Stimulated activated naive CD8-positive, alpha-beta T cell treated with anti-CD3 and anti-CD28 coated beads, Interleukin-15, Interleukin-2, amounts not matched to agents 100 U/mL and 50 U/mL, for 24 hours (primary cell): ENCODE results near the gene KAT7.

Experiments used
- ATAC-seq: fragments of 150-1000 bp; cut with Tn5 transposase; one replicate; pipeline ENCODE4 v1.10.0; 2021
- DNase-seq: peaks from one replicate; pipeline ENCODE4 v3.0.0; 2021

The KAT7 gene

GRCh38 chr17:49842371-49842770 is 53.9 kb downstream of the KAT7 start:
- no peak for DNase-seq
- ATAC-seq: no peak

- ATAC-seq: no peak
- no peak for DNase-seq
These were observed 54.4 kb downstream of the KAT7 start for GRCh38 chr17:49842846-49843245.

- ATAC-seq (no peak), DNase-seq (peak; percentile 50)
These were observed 55.4 kb downstream of the KAT7 start for GRCh38 chr17:49843774-49844350.

GRCh38 chr17:49845321-49845720 is 56.8 kb downstream of the KAT7 start:
- ATAC-seq: no peak
- no peak for DNase-seq

GRCh38 chr17:49846938-49847712 is 58.6 kb downstream of the KAT7 start:
- ATAC-seq: no peak
- DNase-seq: no peak

GRCh38 chr17:49848019-49848473 is 59.6 kb downstream of the KAT7 start, which contains the start of gene TAC4:
Gene TAC4, minus strand, starts transcription at chr17:49848069. Its CDS starts 52 bp downstream, at chr17:49848017.
- ATAC-seq: no peak
- DNase-seq: no peak

GRCh38 chr17:49848739-49849138 is 60.3 kb downstream of the KAT7 start:
- DNase-seq (no peak), ATAC-seq (no peak)

- DNase-seq (no peak), ATAC-seq (no peak)
These were observed 61.7 kb downstream of the KAT7 start for GRCh38 chr17:49850218-49850610.

- DNase-seq: peak; percentile 26
- no peak for ATAC-seq
These were observed 62.4 kb downstream of the KAT7 start for GRCh38 chr17:49850772-49851386.

- DNase-seq (peak; percentile 84), ATAC-seq (peak; percentile 51)
These were observed 63.2 kb downstream of the KAT7 start for GRCh38 chr17:49851387-49852291.

GRCh38 chr17:49853470-49854015 is 65.1 kb downstream of the KAT7 start:
- DNase-seq (no peak), ATAC-seq (no peak)

- DNase-seq (no peak), ATAC-seq (no peak)
These were observed 65.6 kb downstream of the KAT7 start for GRCh38 chr17:49854126-49854525.

GRCh38 chr17:49858796-49859195 is 70.3 kb downstream of the KAT7 start:
- DNase-seq: no peak
- ATAC-seq: no peak

GRCh38 chr17:49859991-49860953 is 71.8 kb downstream of the KAT7 start:
- DNase-seq (no peak), ATAC-seq (no peak)

GRCh38 chr17:49861150-49861884 is 72.8 kb downstream of the KAT7 start:
- peak; percentile 30 for ATAC-seq
- peak; percentile 62 for DNase-seq

GRCh38 chr17:49862781-49863331 is 74.4 kb downstream of the KAT7 start:
- no peak for DNase-seq
- ATAC-seq: no peak

- no peak for DNase-seq
- no peak for ATAC-seq
These were observed 77.5 kb downstream of the KAT7 start for GRCh38 chr17:49866019-49866380.

- ATAC-seq (no peak), DNase-seq (no peak)
These were observed 78.5 kb downstream of the KAT7 start for GRCh38 chr17:49866882-49867413.

- DNase-seq: no peak
- ATAC-seq: no peak
These were observed 80.5 kb downstream of the KAT7 start for GRCh38 chr17:49869038-49869374.

- ATAC-seq (no peak), DNase-seq (no peak)
These were observed 81.8 kb downstream of the KAT7 start for GRCh38 chr17:49870298-49870697.
